NCI-H2227 (cell line): ENCODE data around the gene ACSL1.
A peak's percentile ranks its signal among the peaks of the same experiment; 100 is the strongest.

ENCODE experiments used
- DNase-seq: peaks from one replicate; lab custom pipeline; 2025; ENCODE audit not compliant: unreplicated experiment; lab: John Stamatoyannopoulos, UW

The ACSL1 gene, protein sequence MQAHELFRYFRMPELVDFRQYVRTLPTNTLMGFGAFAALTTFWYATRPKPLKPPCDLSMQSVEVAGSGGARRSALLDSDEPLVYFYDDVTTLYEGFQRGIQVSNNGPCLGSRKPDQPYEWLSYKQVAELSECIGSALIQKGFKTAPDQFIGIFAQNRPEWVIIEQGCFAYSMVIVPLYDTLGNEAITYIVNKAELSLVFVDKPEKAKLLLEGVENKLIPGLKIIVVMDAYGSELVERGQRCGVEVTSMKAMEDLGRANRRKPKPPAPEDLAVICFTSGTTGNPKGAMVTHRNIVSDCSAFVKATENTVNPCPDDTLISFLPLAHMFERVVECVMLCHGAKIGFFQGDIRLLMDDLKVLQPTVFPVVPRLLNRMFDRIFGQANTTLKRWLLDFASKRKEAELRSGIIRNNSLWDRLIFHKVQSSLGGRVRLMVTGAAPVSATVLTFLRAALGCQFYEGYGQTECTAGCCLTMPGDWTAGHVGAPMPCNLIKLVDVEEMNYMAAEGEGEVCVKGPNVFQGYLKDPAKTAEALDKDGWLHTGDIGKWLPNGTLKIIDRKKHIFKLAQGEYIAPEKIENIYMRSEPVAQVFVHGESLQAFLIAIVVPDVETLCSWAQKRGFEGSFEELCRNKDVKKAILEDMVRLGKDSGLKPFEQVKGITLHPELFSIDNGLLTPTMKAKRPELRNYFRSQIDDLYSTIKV

GRCh38 chr4:184825896-184826690 is at the start of gene ACSL1:
TSS of gene ACSL1 (minus strand) at chr4:184825968. CDS start at chr4:184803514, 22,454 bp downstream.
- DNase-seq: peak; percentile 71

- no peak for DNase-seq
Observed at GRCh38 chr4:184873054-184873453, 47.3 kb upstream of the ACSL1 start.

DNA sequence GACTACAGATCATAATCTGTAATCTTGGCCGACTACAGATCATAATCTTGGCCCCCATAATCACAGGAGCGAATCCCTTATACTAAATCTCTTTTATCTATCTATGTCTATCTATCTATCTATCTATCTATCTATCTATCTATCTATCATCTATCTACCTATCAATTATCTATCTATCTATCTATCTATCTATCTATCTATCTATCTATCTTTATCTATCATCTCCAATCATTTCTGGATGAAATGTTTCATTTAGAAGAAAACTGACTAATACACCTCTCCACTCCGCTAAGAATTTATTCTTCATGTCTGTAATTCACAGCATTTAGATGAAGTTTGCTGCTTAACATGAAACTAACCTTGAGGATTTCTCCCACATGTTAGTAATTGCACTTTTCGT is 45.0 kb upstream of the ACSL1 start:
- DNase-seq: no peak

- no peak for DNase-seq
Observed at GRCh38 chr4:184868623-184869022, 42.9 kb upstream of the ACSL1 start.

GRCh38 chr4:184863916-184864315 is 38.1 kb upstream of the ACSL1 start:
- no peak for DNase-seq

- DNase-seq: no peak
Observed at GRCh38 chr4:184861047-184861446, 35.3 kb upstream of the ACSL1 start.

- no peak for DNase-seq
Observed at GRCh38 chr4:184860018-184860779, 34.4 kb upstream of the ACSL1 start.

GRCh38 chr4:184857441-184858121 is 31.8 kb upstream of the ACSL1 start:
- DNase-seq: no peak

- DNase-seq: no peak
Observed at GRCh38 chr4:184856277-184856609, 30.5 kb upstream of the ACSL1 start.

- DNase-seq: no peak
Observed at GRCh38 chr4:184854673-184855072, 28.9 kb upstream of the ACSL1 start.

DNA sequence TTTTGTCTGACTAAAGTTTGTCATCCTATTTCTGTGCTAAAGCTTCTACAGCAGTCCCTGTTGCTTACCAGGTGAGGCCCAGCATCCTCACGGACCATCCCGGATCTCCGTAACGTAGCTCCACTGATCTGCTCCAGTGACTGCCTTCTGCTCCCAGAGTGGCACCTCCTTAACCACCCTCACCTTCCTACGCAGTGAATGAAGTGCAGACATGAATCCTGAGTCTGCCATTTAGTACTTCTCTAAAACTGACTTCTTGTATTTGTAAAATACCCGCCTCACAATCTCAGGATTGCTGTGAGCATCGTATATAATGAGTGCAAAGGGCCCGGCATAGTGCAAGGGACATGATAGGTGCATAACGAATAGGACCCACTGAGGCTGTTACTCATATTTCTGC is 27.7 kb upstream of the ACSL1 start:
- DNase-seq: no peak

DNA sequence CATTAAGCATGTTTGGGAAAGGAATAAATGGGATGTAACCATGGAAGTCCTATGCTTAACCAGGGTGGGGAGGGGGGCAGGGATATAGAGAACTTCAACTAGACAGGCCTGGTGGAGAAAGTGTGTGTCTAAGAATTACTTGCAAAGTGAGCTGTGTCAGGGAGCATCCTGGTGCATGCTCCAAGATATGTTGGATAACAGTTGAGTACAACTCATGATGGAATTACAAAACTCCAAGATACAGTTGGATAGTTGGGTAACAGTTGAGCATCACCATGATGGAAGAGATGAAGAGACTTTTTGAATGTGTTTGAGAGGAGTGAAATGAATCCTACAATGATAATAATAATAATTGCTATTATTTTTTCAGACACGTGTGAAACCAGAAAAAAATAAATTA is 26.1 kb upstream of the ACSL1 start:
- DNase-seq: no peak

- DNase-seq: no peak
Observed at GRCh38 chr4:184851200-184851541, 25.4 kb upstream of the ACSL1 start.

DNA sequence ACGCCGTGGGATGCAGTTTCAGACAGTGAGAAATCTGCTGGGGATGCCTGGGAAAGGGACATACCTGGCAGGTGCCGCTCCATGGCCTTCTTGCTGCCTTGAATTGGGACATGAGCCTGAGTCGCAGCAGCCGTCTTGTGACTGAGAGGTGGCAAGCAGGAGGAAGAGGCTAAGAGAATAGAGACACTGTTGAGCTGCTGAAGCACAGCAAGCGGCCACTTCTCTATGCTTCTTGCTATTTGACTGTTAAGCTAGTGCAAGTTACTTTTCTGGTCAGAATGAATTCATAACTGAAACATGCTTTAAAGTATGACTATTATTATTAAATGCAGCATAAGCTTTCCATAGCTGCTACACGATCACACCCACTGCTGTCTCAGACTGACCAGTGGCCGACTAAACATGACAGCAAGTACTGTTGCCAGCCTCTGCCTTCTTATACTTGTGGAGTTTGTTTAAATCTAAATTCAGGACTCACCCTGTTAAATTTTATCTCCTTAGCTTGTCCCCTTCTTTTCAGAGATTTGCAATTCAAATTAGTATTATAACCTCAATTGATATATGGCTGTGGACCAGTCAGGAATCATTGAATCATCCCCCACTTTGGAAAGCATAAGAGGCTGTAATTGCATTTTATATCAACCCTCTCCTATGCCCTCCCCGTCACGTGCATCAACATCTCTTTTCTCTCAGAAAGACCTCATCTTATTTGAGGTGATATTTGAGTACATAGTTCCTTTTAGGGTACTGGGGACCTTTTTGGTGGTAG is 24.8 kb upstream of the ACSL1 start:
- no peak for DNase-seq

DNA sequence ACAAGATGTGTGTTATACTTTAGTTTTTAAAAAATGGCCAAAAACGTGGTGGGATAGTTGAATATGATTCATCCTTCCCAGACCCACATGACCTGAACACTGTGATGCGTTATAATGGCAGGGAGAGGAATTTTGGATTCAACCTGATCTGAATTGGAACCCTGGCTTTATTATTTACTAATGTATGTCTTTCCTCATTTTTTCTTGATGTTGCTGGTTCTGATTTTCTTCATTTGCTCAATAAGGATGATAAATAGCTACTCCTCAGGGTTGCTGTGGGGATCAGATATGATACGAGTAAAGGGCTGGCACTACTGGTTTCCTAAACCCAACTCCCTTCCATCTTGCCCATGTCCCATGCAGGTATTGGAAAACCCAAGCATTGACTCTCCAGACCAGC is 24.2 kb upstream of the ACSL1 start:
- DNase-seq: no peak

DNA sequence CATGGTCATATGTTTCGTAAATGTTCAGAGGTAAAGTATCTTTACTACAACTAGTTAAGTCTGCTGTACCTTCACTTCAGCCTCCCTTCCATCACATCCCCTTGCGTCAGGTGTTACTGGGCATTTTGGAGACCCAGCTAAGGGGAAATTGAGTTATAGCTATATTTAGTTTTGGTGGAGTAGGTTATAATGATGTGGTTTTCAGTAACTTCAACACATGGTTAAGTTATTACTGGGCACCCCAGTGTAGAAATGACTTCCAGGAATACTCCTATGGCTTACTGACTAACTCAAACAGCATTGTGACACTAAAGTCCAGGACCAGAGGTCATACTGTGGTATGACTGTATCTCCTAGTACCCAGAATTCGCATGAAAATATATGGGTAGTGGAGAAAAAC is 23.4 kb upstream of the ACSL1 start:
- no peak for DNase-seq

DNA sequence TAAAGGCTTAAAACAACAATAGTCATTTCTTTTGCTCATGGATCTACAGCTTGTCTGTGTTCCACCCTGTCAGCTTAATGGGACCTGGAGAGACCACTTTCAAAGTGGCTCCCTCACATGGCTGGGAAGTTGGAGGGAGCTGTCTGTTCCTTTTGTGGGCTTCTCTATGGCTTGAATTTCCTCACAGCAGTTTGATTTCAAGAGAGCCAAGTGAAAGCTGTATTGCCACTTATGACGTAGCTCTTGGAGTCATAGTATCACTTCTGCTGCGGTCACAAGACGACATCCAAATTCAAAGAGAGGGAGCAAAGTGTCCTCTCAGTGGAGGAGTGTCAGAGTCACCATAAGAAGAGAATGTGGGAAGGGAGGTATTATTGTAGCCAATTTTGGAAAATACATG is 22.7 kb upstream of the ACSL1 start:
- DNase-seq: no peak

- DNase-seq: no peak
Observed at GRCh38 chr4:184846531-184846930, 20.8 kb upstream of the ACSL1 start.

DNA sequence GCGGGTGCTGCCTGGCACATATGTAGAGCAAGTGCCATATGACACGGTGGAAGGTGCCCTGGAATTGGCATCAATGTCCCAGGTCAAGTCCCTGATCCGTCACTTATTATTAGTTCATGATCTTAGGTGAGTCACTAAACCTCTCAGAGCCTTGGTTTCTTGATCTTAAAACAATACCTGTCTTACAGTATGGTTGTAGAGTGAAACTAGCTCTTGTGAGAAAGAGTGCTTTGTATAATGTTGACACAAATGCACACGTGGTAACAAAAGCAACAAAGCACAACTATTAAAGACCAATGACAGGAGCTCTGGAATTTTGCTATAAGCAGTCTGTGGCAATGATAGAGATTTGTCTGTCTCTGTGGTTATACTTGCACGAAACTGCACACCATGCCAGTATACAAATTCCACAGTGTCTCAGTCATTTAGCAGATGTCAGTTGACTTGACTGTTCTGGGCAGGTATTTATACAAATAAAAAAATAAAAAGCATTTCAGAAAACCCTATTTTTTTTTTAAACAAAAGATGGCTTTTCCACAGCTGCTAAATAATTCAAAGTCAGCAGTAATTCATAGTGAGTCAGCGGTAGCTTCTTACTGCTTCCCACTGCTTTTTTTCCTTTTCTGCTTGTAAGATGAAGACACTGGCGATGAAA is 19.7 kb upstream of the ACSL1 start:
- no peak for DNase-seq
